ENCODE results near the gene C9. TPM values are rescaled to one million over a fixed set of nuclear protein-coding genes. Genes with fewer than 3 reads are reported as not detected.

Gene C9
- total RNA-seq, 4 donors from 2014 or later, result 0.38 to 1.3 TPM; not detected in 2

GRCh38 chr5:39384271-39384670 lies 20.0 kb upstream of the C9 start:
- TF ChIP-seq, protein P1, sequence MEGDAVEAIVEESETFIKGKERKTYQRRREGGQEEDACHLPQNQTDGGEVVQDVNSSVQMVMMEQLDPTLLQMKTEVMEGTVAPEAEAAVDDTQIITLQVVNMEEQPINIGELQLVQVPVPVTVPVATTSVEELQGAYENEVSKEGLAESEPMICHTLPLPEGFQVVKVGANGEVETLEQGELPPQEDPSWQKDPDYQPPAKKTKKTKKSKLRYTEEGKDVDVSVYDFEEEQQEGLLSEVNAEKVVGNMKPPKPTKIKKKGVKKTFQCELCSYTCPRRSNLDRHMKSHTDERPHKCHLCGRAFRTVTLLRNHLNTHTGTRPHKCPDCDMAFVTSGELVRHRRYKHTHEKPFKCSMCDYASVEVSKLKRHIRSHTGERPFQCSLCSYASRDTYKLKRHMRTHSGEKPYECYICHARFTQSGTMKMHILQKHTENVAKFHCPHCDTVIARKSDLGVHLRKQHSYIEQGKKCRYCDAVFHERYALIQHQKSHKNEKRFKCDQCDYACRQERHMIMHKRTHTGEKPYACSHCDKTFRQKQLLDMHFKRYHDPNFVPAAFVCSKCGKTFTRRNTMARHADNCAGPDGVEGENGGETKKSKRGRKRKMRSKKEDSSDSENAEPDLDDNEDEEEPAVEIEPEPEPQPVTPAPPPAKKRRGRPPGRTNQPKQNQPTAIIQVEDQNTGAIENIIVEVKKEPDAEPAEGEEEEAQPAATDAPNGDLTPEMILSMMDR (IDR thresholded peaks at IDR 0.05; ENCODE audit: low read depth), result no peak

GRCh38 chr5:39381376-39381775 lies 17.1 kb upstream of the C9 start:
- TF ChIP-seq, protein P1 (IDR thresholded peaks at IDR 0.05; ENCODE audit: low read depth), result no peak

GRCh38 chr5:39379693-39380092 lies 15.4 kb upstream of the C9 start:
- TF ChIP-seq, protein P1 (IDR thresholded peaks at IDR 0.05; ENCODE audit: low read depth), result no peak

DNA sequence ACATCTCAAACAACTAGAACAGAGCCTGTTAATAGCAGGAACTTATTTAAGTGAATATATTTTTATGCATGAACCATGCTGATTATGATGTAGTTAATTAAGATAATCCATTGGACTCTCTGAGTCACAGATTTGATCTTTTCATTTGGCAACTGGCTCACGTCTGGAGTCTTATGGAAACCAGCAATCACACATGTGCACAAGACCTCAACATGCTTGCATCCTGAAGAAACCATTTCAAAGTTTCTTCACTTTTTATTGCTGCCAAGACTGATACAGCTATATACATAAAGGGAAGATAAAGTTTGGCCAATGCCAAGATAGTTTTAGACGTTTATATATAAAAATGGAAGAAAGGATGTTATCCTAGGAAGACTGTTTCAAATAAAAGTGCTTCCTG lies 13.3 kb upstream of the C9 start:
- TF ChIP-seq, protein P1 (IDR thresholded peaks at IDR 0.05; ENCODE audit: low read depth), result no peak

GRCh38 chr5:39376293-39376714 lies 12.0 kb upstream of the C9 start:
- TF ChIP-seq, protein P1 (IDR thresholded peaks at IDR 0.05; ENCODE audit: low read depth), result no peak

DNA sequence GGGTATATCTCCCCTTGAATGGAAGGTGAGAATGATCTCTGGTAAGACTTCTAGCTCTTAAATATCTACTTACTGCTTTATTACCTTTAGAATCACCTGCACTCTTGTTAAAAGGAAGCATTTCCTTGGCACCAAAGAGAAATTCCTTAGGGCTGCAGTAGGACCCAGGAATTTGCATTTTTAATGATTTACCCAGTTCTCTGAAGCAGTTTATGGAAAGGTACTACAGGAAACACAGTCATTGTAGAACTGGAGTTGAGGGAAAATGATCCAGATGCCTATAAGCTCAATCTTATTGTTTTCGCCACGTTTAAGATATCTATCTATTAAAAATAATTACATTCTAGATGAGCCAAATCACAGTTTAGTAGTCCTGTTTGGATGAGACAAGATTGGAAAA lies 9.5 kb upstream of the C9 start:
- TF ChIP-seq, protein P1 (IDR thresholded peaks at IDR 0.05; ENCODE audit: low read depth), result no peak

DNA sequence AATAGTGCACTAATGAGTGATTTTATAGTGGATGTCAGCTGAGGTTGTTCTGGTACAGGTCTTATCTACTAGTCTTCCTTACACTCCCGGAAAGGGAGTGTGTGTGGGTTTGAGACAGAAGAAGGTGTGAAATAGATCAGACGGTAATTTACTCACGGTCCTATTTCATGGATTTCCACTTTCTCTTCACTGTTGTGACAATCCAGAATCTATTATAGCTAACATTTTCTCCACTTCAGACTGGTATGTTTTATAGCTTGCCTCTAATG lies 7.0 kb upstream of the C9 start:
- TF ChIP-seq, protein P1 (IDR thresholded peaks at IDR 0.05; ENCODE audit: low read depth), result no peak
